HEK293 (cell line): ENCODE data around the gene RAB24.

Experiments
- CTCF ChIA-PET: fragments of 350-600 bp; formaldehyde crosslinking; extraction: SDS; loops from one replicate; lab custom pipeline; 2021; ENCODE audit warnings: antibody characterized with exemption; lab: Yijun Ruan, JAX
- POLR2A ChIA-PET: fragments of 300-600 bp; formaldehyde crosslinking; extraction: SDS; loops from one replicate; lab custom pipeline; 2020; ENCODE audit warnings: antibody characterized with exemption, inconsistent platforms; lab: Yijun Ruan, JAX
- H3K27ac ChIP-seq: fragments of 200-500 bp; sonication (Bioruptor generic); 2 replicates; pipeline ENCODE4 v1.5.1; 2014; ENCODE audit warnings: low read depth, low read length, control low read depth, inconsistent platforms; ENCODE audit errors: extremely low read depth
- H3K36me3 ChIP-seq, 2 experiments: fragments of 200-500 bp in 1 of 2; sonication (Bioruptor generic) in 1 of 2; 1 replicate in 1 of 2; 2 replicates in 1 of 2; pipeline ENCODE4 v1.5.1; 2014 to 2017; ENCODE audit warnings: inconsistent platforms in 2 of 2, low read length in 2 of 2; ENCODE audit not compliant: control insufficient read depth in 2 of 2, insufficient read depth in 1 of 2
- H3K4me1 ChIP-seq: fragments of 200-500 bp; sonication (Bioruptor generic); 2 replicates; pipeline ENCODE4 v1.5.1; 2014; ENCODE audit warnings: mild to moderate bottlenecking, low read length, inconsistent platforms; ENCODE audit not compliant: control insufficient read depth, insufficient read depth
- H3K4me3 ChIP-seq: 2 replicates; pipeline ENCODE4 v1.5.1; 2011; ENCODE audit warnings: low read depth, mild to moderate bottlenecking, control low read depth, low read length, moderate library complexity
- H3K9me3 ChIP-seq: fragments of 200-500 bp; sonication (Bioruptor generic); 2 replicates; pipeline ENCODE4 v1.5.1; 2014; ENCODE audit warnings: low read depth, low read length, inconsistent platforms; ENCODE audit not compliant: control insufficient read depth, insufficient read depth
- BCL11B ChIP-seq: fragments of 450-650 bp; formaldehyde crosslinking; IDR thresholded peaks from 2 replicates; pipeline ENCODE4 v1.5.1; 2016; ENCODE audit warnings: low read depth, missing biosample characterization, missing genetic modification characterization
- GLIS1 ChIP-seq: fragments of 450-650 bp; formaldehyde crosslinking; IDR thresholded peaks from 2 replicates; pipeline ENCODE4 v1.5.1; 2016; ENCODE audit warnings: missing biosample characterization, missing genetic modification characterization
- GLIS2 ChIP-seq: fragments of 450-650 bp; formaldehyde crosslinking; IDR thresholded peaks from 2 replicates; pipeline ENCODE4 v1.5.1; 2016; ENCODE audit warnings: missing biosample characterization, missing genetic modification characterization
- OSR2 ChIP-seq: fragments of 450-650 bp; formaldehyde crosslinking; IDR thresholded peaks from 2 replicates; pipeline ENCODE4 v1.5.1; 2016; ENCODE audit warnings: missing biosample characterization, missing genetic modification characterization
- PRDM1 ChIP-seq: fragments of 450-650 bp; formaldehyde crosslinking; IDR thresholded peaks from 2 replicates; pipeline ENCODE4; 2016; ENCODE audit warnings: missing biosample characterization, missing genetic modification characterization
- PRDM10 ChIP-seq: fragments of 450-650 bp; formaldehyde crosslinking; IDR thresholded peaks from 2 replicates; pipeline ENCODE4 v1.5.1; 2016; ENCODE audit warnings: missing biosample characterization, missing genetic modification characterization
- SCRT1 ChIP-seq: fragments of 450-650 bp; formaldehyde crosslinking; IDR thresholded peaks from 2 replicates; pipeline ENCODE4 v1.5.1; 2016; ENCODE audit warnings: missing biosample characterization, missing genetic modification characterization, borderline replicate concordance
- SP2 ChIP-seq: fragments of 450-650 bp; formaldehyde crosslinking; IDR thresholded peaks from 2 replicates; pipeline ENCODE4 v1.5.1; 2016; ENCODE audit warnings: missing biosample characterization, missing genetic modification characterization
- TCF7L2 ChIP-seq: IDR thresholded peaks from 2 replicates; pipeline ENCODE4 v1.6.1; 2011; ENCODE audit warnings: low read depth, mild to moderate bottlenecking, inconsistent platforms, low read length, moderate library complexity, borderline replicate concordance
- ZBTB48 ChIP-seq: fragments of 450-650 bp; formaldehyde crosslinking; IDR thresholded peaks from 2 replicates; pipeline ENCODE4 v1.5.1; 2016; ENCODE audit warnings: missing biosample characterization, missing genetic modification characterization
- ZBTB7A ChIP-seq: fragments of 450-650 bp; formaldehyde crosslinking; IDR thresholded peaks from 2 replicates; pipeline ENCODE4 v1.5.1; 2016; ENCODE audit warnings: low read depth, missing biosample characterization, missing genetic modification characterization
- ZIC2 ChIP-seq: fragments of 450-650 bp; formaldehyde crosslinking; IDR thresholded peaks from 2 replicates; pipeline ENCODE4 v1.5.1; 2016; ENCODE audit warnings: missing biosample characterization, missing genetic modification characterization
- ZNF341 ChIP-seq: fragments of 450-650 bp; formaldehyde crosslinking; IDR thresholded peaks from 2 replicates; pipeline ENCODE4; 2016; ENCODE audit warnings: low read depth, missing biosample characterization, missing genetic modification characterization
- ZNF433 ChIP-seq: fragments of 450-650 bp; formaldehyde crosslinking; IDR thresholded peaks from 2 replicates; pipeline ENCODE4 v1.5.1; 2016; ENCODE audit warnings: missing biosample characterization, missing genetic modification characterization, low read depth
- ZNF473 ChIP-seq: fragments of 450-650 bp; formaldehyde crosslinking; IDR thresholded peaks from 2 replicates; pipeline ENCODE4 v1.5.1; 2017; ENCODE audit warnings: missing biosample characterization, missing genetic modification characterization
- ZNF514 ChIP-seq: fragments of 450-650 bp; formaldehyde crosslinking; IDR thresholded peaks from 2 replicates; pipeline ENCODE4 v1.5.1; 2016; ENCODE audit warnings: missing biosample characterization, missing genetic modification characterization
- ZNF521 ChIP-seq: fragments of 450-650 bp; formaldehyde crosslinking; IDR thresholded peaks from 2 replicates; pipeline ENCODE4 v1.5.1; 2017; ENCODE audit warnings: missing biosample characterization, mild to moderate bottlenecking, missing genetic modification characterization
- ZNF623 ChIP-seq: fragments of 450-650 bp; formaldehyde crosslinking; IDR thresholded peaks from 2 replicates; pipeline ENCODE4 v1.5.1; 2016; ENCODE audit warnings: missing biosample characterization, missing genetic modification characterization
- ZNF791 ChIP-seq: fragments of 450-650 bp; formaldehyde crosslinking; IDR thresholded peaks from 2 replicates; pipeline ENCODE4 v1.5.1; 2016; ENCODE audit warnings: missing biosample characterization, missing genetic modification characterization
- ZSCAN30 ChIP-seq: fragments of 450-650 bp; IDR thresholded peaks from 2 replicates; pipeline ENCODE4 v1.5.1; 2018; ENCODE audit warnings: missing biosample characterization, mild to moderate bottlenecking, missing genetic modification characterization, moderate library complexity
- ZXDB ChIP-seq: fragments of 450-650 bp; formaldehyde crosslinking; IDR thresholded peaks from 2 replicates; pipeline ENCODE4 v1.5.1; 2016; ENCODE audit warnings: missing biosample characterization, missing genetic modification characterization
- TF ChIP-seq, protein P1 (sequence below): fragments of 450-650 bp; formaldehyde crosslinking; conservative IDR thresholded peaks from 2 replicates; pipeline ENCODE4 v1.5.1; 2016; ENCODE audit warnings: low read depth, missing biosample characterization, missing genetic modification characterization
- TF ChIP-seq, protein P2 (sequence below): fragments of 450-650 bp; formaldehyde crosslinking; IDR thresholded peaks from 2 replicates; pipeline ENCODE4 v1.5.1; 2017; ENCODE audit warnings: missing biosample characterization, missing genetic modification characterization

RAB24 gene

GRCh38 chr5:177310757-177311391, 7.4 kb upstream of the RAB24 start (continued):
- TF ChIP-seq GLIS2 (tag by site-specific recombination) (0 out of 2 replicates have a peak, but pooled peaks have one; percentile 12), ZNF623 (tag by site-specific recombination) (peak; percentile 48), ZNF514 (tag by site-specific recombination) (no peak), SCRT1 (tag by site-specific recombination) (0 out of 2 replicates have a peak, but pooled peaks have one; percentile 19), ZNF341 (tag by site-specific recombination) (peak; percentile 88), ZNF521 (tag by site-specific recombination) (no peak)
- TF ChIP-seq, protein P1, sequence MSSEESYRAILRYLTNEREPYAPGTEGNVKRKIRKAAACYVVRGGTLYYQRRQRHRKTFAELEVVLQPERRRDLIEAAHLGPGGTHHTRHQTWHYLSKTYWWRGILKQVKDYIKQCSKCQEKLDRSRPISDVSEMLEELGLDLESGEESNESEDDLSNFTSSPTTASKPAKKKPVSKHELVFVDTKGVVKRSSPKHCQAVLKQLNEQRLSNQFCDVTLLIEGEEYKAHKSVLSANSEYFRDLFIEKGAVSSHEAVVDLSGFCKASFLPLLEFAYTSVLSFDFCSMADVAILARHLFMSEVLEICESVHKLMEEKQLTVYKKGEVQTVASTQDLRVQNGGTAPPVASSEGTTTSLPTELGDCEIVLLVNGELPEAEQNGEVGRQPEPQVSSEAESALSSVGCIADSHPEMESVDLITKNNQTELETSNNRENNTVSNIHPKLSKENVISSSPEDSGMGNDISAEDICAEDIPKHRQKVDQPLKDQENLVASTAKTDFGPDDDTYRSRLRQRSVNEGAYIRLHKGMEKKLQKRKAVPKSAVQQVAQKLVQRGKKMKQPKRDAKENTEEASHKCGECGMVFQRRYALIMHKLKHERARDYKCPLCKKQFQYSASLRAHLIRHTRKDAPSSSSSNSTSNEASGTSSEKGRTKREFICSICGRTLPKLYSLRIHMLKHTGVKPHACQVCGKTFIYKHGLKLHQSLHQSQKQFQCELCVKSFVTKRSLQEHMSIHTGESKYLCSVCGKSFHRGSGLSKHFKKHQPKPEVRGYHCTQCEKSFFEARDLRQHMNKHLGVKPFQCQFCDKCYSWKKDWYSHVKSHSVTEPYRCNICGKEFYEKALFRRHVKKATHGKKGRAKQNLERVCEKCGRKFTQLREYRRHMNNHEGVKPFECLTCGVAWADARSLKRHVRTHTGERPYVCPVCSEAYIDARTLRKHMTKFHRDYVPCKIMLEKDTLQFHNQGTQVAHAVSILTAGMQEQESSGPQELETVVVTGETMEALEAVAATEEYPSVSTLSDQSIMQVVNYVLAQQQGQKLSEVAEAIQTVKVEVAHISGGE (tag by site-specific recombination): no peak

DNA sequence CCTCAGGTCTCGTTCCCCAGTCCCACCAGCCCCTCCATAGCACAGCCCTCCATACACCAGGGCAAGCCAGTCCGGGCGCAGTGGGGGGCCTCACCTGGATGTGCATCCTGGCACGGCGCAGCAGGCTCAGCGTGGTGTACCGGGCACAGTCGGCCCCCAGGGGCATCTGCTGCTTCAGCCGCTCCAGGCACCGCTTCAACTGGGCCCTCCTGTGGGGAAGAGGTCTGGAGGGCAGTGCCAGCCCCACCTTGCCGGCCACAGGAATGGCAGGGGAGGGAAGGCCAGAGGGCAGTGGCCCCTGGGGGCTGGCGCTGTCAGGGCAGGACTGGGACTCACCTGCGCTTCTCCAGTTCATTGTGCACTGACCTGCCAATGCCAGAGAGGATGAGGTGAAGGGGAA, 6.8 kb upstream of the RAB24 start:
- POLR2A ChIA-PET: interaction anchor here (1.0 to 1.5 kb wide), 8 partner anchors 9 to 187 kb away, joined by 3 to 6 read pairs (median 4); partner anchors contain the start of genes GRK6, LMAN2 and PDLIM7
- no peak overlapping the region for H3K27ac ChIP-seq
- TF ChIP-seq PRDM10 (no peak), BCL11B (0 out of 2 replicates have a peak, but pooled peaks have one; percentile 31), ZSCAN30 (tag by site-specific recombination) (no peak), SP2 (tag by site-specific recombination) (no peak), ZNF433 (no peak)
- TF ChIP-seq, all 188 proteins: peak for 1
- H3K9me3 ChIP-seq: no peaks in the 10 kb centered on the region
- peaks cover 7% of the 10 kb centered on the region for H3K4me1 ChIP-seq
- H3K4me3 ChIP-seq: no peak overlapping the region
- peaks cover under 1 to 42% of the 10 kb centered on the region in 2 experiments; a peak in 2 of 3 replicates for H3K36me3 ChIP-seq
- CTCF ChIA-PET: interaction anchor here (0.6 to 3.3 kb wide), 40 partner anchors 8 to 680 kb away, joined by 3 to 23 read pairs (median 5); partner anchors contain the start of genes EIF4E1B, LMAN2 and PDLIM7

DNA sequence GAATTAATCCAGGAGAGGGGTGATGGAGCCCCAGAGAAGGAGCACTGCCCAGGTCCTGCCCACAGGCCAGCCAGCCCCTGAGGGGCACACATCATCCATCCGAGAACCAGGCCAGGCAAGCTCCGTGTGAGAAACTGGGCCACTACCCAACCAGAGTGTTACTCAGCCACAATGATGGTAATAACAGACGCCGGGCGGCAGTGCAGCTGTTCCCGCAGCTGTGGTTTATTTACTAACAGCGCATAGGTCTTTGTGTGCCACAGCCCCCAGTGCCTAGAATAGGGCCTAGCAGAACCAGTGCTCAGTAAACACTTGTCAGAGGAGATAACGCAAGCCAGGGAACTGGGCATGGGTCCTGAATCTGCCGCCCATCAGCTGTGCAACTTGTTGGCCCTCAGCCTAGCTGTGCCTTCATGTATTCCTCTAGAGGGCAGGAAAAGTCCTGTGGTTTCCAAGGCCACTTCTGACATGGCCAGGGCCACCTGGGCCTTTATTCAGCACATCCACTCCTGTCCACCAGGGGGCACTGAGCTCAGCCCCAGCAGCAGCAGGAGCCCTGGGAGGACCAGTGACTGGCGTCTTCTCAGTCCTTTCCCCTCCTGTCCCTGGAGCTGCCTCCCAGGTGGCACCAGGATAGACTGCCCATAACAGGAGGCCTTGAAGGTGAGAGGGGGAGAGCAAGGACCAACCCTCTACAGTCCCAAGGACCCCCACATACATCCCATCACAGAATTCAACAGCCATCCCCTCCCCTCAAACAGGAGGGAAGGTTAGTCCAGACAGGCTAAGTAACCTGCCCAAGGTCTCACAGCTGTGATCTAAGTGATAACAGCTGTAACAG, 6.1 kb upstream of the RAB24 start:
- Histone ChIP-seq H3K4me3 (no peak overlapping the region), H3K9me3 (no peaks in the 10 kb centered on the region), H3K4me1 (peaks cover 11% of the 10 kb centered on the region), H3K36me3 (peaks cover 4 to 50% of the 10 kb centered on the region in 2 experiments; a peak in 2 of 3 replicates), H3K27ac (no peak overlapping the region)
- ChIA-PET CTCF (interaction anchor here (0.6 to 3.3 kb wide), 47 partner anchors 9 to 679 kb away, joined by 3 to 23 read pairs (median 4); partner anchors contain the start of genes DDX41, EIF4E1B, LMAN2 and PDLIM7), POLR2A (interaction anchor here (1.0 to 1.5 kb wide), 12 partner anchors 9 to 188 kb away, joined by 3 to 6 read pairs (median 4); partner anchors contain the start of genes GRK6, LMAN2 and PDLIM7)
- TF ChIP-seq ZIC2 (tag by site-specific recombination) (peak; percentile 26), ZNF791 (tag by site-specific recombination) (no peak), GLIS2 (tag by site-specific recombination) (peak; percentile 44), ZBTB7A (tag by site-specific recombination) (no peak), ZXDB (tag by site-specific recombination) (peak; percentile 29; the same call in 1 of the 2 replicates), ZNF473 (tag by site-specific recombination) (no peak), GLIS1 (tag by site-specific recombination) (peak; percentile 74), TCF7L2 (no peak), ZBTB48 (tag by site-specific recombination) (peak; percentile 78), PRDM1 (0 out of 2 replicates have a peak, but pooled peaks have one; percentile 42), OSR2 (tag by site-specific recombination) (no peak)
- TF ChIP-seq, protein P2, sequence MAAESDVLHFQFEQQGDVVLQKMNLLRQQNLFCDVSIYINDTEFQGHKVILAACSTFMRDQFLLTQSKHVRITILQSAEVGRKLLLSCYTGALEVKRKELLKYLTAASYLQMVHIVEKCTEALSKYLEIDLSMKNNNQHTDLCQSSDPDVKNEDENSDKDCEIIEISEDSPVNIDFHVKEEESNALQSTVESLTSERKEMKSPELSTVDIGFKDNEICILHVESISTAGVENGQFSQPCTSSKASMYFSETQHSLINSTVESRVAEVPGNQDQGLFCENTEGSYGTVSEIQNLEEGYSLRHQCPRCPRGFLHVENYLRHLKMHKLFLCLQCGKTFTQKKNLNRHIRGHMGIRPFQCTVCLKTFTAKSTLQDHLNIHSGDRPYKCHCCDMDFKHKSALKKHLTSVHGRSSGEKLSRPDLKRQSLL (tag by site-specific recombination): no peak
